IMR-90 (cell line): ENCODE results near the gene UNC13C. TPM values are rescaled to one million over a fixed set of nuclear protein-coding genes. Genes with fewer than 3 reads are reported as not detected.

Source experiments
- polyA plus RNA-seq, 3 experiments: library from polyadenylated mRNA; depleted of rRNA; stranded (reverse); fragments of >200 nt; gene quantifications; 2 replicates each; pipeline ENCODE4 v1.2.3, GENCODE V29; 2012; ENCODE audit warnings: low replicate concordance in 1 of 3
- total RNA-seq: library from RNA; depleted of rRNA; stranded (reverse); fragments of >200 nt; gene quantifications from 2 replicates; pipeline ENCODE4 v1.2.3, GENCODE V29; 2012; rRNA removed

UNC13C gene
- total and polyA plus RNA-seq, 2 of the 4 experiments (the other 2 are of a cell fraction): not detected

Other genes with a start within 250 kb of the UNC13C start
- gene WDR72, start 218.8 kb upstream of the UNC13C start, total RNA-seq: not detected in 2 replicates
- not detected in 2 replicates for gene WDR72, start 218.8 kb upstream of the UNC13C start, polyA plus RNA-seq (2012; rRNA removed)